Measurements from ENCODE around the gene TM4SF1. TPM values are rescaled to one million over a fixed set of nuclear protein-coding genes. Genes with fewer than 3 reads are reported as not detected.

TM4SF1 gene
- total and polyA plus RNA-seq, 2 donors (not counting 3 experiments of a cell fraction or from before 2014, with no cell fraction given), result 559 to 1,407 TPM

DNA sequence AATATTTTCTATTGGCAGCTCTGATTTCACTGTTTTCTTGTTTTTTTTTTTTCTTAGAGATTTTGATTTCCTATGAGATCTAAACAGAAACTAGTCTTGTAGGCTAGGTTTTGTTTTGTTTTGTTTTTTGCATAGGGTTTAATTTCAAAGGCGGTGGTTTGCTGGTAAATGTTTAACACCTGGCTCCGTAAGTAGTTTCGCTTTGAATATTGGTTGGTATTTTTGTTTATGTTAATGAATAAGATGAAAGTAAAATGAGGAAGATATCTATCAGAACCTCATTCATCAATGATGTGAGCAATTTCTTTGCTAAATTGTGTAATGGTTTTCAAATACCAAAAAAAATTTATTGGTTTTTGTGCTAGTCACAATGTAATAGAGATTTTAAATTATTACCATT lies 39.7 kb upstream of the TM4SF1 start:
- Histone ChIP-seq H3K27me3 (ENCODE audit: control insufficient read depth in 2 of 2, insufficient read depth in 2 of 2, low read length in 2 of 2) (no peaks in the 10 kb centered on the region), H3K9me1 (replicated peaks; ENCODE audit: control insufficient read depth, extremely low read depth, insufficient read depth, low read length) (no peaks in the 10 kb centered on the region), H3K79me2 (ENCODE audit: control insufficient read depth, insufficient read depth, low read length) (no peaks in the 10 kb centered on the region), H2AFZ (ENCODE audit: low read depth, low read length) (no peak overlapping the region), H3K4me1 (ENCODE audit: control insufficient read depth, extremely low read depth, insufficient read depth, low read length) (peaks cover 13% of the 10 kb centered on the region), H3K4me3 (replicated peaks in 1 of 3; ENCODE audit: insufficient read depth in 1 of 3, low read depth in 1 of 3, low read length in 3 of 3) (no peak overlapping the region), H3K4me2 (ENCODE audit: insufficient read depth, low read length) (no peak overlapping the region), H4K20me1 (replicated peaks; ENCODE audit: control insufficient read depth, extremely low read depth, insufficient read depth, low read length) (no peaks in the 10 kb centered on the region), H3K9me3 (replicated peaks; ENCODE audit: control insufficient read depth, insufficient read depth, low read length) (no peaks in the 10 kb centered on the region), H3K36me3 (ENCODE audit: control insufficient read depth in 2 of 2, extremely low read depth in 1 of 2, insufficient read depth in 2 of 2, low read length in 2 of 2) (no peaks in the 10 kb centered on the region), H3K27ac (ENCODE audit: insufficient read depth, low read depth, low read length) (no peak overlapping the region), H3K9ac (replicated peaks; ENCODE audit: extremely low read depth, insufficient read depth, low read length) (no peak overlapping the region)
- FAIRE-seq (no peak), DNase-seq (ENCODE audit: low read depth, low spot score) (no peak)
- TF ChIP-seq POLR2AphosphoS5 (IDR thresholded peaks at IDR 0.05; ENCODE audit: insufficient read depth, low read depth, low read length) (no peak), MAX (IDR thresholded peaks at IDR 0.05; ENCODE audit: insufficient read depth, insufficient read length) (no peak), POLR2A (IDR thresholded peaks at IDR 0.05; ENCODE audit: low read depth, low read length) (no peak), FOS (IDR thresholded peaks at IDR 0.05; ENCODE audit: borderline replicate concordance, insufficient read depth, low read length) (no peak), GATA2 (IDR thresholded peaks at IDR 0.05; ENCODE audit: insufficient read depth, insufficient read length, low read depth, low read length) (no peak), EZH2 (IDR thresholded peaks at IDR 0.05; ENCODE audit: borderline replicate concordance, low read depth, low read length, severe bottlenecking) (no peak), MYC (IDR thresholded peaks at IDR 0.05; ENCODE audit: low read depth, low read length) (no peak), JUN (IDR thresholded peaks at IDR 0.05; ENCODE audit: borderline replicate concordance, insufficient read depth, insufficient read length, low read depth) (no peak)
- TF ChIP-seq, protein P1, sequence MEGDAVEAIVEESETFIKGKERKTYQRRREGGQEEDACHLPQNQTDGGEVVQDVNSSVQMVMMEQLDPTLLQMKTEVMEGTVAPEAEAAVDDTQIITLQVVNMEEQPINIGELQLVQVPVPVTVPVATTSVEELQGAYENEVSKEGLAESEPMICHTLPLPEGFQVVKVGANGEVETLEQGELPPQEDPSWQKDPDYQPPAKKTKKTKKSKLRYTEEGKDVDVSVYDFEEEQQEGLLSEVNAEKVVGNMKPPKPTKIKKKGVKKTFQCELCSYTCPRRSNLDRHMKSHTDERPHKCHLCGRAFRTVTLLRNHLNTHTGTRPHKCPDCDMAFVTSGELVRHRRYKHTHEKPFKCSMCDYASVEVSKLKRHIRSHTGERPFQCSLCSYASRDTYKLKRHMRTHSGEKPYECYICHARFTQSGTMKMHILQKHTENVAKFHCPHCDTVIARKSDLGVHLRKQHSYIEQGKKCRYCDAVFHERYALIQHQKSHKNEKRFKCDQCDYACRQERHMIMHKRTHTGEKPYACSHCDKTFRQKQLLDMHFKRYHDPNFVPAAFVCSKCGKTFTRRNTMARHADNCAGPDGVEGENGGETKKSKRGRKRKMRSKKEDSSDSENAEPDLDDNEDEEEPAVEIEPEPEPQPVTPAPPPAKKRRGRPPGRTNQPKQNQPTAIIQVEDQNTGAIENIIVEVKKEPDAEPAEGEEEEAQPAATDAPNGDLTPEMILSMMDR (IDR thresholded peaks at IDR 0.05; ENCODE audit: extremely low read depth in 1 of 2, insufficient read depth in 1 of 2, low read depth in 1 of 2, low read length in 2 of 2), result no peak
- ChIA-PET CTCF (interaction anchor here (1.3 kb wide), 1 partner anchor 12 kb away, joined by 4 read pairs; no protein-coding TSS in a partner anchor), POLR2A (no interaction called here)
- dilution Hi-C loops (cut with MboI; ENCODE audit: extremely low pct_ligation_motif_present, low sequenced_read_pairs) (no loop called here), intact Hi-C loops (cut with micrococcal nuclease) (no loop called here)
- BruUV-seq (replicated peaks), result no TSS peak

All from endothelial cell of umbilical vein (primary cell).